ENCODE measurements around the gene GCNT3.

- no peak for TF ChIP-seq CTCF (IDR thresholded peaks at IDR 0.05)
- TF ChIP-seq POLR2A (IDR thresholded peaks at IDR 0.05) = peak; percentile 82 to 93
These were observed at the start of gene GCNT3 for GRCh38 chr15:59611276-59612260.

Data from Peyer's patch (tissue), 4 donors.